GM21723 (cell line): Measurements from ENCODE around the gene APOL4.
"Not testable (repeated sequence)": the region's sequence is repeated elsewhere in the genome, so short reads cannot be mapped to it uniquely, and the experiment has no call there.

Source experiments
- ATAC-seq: cut with Tn5 transposase; IDR thresholded peaks from one replicate; pipeline ENCODE4 v1.9.1; 2021; ENCODE audit warnings: mild to moderate bottlenecking, moderate library complexity; ENCODE audit not compliant: unreplicated experiment

APOL4 gene

DNA sequence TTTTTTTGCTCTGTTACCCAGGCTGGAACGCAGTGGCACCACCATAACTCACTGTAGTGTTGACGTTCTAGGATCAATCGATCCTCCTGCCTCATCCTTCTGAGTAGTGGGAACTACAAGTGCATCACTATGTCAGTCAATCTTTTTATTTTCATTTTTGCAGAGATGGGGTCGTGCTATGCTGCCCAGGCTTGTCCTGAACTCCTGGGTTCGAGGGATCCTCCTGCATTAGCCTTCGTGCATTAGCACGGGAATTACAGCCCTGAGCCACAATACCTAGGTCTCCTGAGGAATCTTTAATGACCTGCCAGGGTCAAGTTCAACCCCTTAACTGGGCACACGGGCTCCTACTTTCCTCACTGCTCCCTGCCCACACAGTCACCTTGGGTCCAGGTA is 45.5 kb downstream of the APOL4 start:
- no peak for ATAC-seq

DNA sequence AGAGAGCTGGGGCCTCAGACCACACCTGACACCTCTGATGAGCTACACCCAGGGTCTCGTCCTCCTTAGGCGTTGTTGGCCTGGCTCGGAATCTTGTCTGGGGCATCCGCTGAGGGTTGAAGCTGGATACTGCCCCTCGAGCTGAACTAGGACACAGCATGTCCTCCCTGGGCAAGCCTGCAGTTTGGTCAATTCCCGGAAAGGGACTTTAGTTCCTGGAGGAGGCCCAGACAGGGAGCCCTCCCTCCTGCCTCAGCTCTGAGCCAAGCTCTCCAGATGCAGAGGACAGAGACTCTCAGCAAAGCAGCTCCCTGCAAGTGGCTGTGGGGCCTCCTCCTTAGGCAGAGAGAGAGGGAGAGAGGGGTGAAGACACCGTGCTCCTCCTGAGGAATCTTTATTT is 45.9 kb downstream of the APOL4 start:
- ATAC-seq = no peak

DNA sequence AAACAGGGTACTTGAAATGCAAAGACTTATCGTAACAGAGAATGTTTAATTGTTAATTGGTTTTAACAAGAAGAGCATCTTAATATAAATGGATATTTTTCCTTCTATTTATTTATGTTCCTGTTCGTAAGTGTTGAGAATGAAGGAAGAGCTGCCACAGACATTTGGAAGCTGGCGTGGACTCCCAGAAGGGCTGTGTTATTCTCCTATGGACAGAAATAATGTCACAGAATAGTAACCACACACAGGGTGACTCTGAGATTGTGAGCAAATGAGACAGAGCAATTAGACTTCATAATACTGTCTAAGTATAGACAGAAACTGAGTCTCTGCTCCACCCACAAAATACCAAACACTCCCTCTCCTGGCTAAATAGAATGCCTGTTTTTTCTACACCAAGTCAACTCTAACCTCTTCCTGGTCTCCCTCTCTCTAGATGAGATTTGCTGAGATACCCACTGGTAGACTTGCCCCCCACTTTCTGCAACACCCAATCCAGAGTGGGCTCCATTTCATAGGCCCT is 47.1 kb downstream of the APOL4 start:
- no peak for ATAC-seq

DNA sequence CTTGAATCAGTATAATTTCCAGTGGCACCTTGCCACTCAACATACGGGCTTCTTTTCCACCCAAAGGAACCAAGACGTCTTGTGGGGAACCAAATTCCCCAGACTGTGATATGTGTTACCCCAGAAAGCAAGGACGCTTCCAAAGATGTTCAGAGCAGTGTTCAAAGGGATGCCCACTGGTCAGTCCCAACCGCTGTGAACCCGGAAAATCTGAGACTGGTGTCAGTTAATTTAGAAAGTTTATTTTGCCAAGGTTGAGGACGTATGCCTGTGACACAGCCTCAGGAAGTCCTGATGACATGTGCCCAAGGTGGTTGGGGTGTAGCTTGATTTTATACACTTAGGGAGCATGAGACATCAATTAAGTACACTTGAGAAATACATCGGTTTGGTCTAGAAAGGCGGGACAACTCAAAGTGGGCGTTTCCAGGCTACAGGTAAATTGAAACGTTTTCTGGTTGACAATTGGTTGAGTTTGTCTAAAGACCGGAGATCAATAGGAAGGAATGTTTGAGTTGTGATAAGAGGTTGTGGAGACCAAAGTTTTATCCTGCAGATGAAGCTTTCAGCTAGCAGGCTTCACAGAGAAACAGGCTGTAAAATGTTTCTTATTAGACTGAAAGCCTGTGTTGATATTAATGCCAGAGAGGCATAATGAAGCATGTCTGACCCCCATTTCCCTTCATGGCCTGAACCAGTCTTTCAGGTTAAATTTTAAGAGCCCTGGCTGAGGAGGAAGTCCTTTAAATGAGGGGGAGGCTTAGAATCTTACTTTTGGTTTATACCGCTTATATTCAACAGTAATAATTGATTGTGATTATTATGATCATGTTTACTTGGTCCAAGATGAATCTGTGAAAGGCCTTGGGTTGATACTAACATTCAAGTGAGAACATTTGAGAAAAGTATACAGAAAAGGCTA is 47.8 kb downstream of the APOL4 start:
- no peak for ATAC-seq

DNA sequence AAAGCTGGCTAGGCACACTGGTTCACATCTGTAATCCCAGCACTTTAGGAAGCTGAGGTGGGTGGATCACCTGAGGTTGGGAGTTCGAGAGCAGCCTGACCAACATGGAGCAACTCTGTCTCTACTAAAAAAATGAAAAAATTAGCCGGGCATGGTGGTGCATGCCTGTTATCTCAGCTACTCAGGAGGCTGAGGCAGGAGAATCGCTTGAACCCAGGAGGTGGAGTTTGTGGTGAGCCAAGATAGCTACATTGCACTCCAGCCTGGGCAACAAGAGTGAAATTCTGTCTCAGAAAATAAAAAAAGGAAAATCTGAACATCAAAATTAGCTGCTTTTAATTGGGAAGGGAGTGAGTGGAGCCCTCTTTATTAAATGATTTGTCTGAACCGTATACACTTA is 48.8 kb downstream of the APOL4 start:
- not testable (repeated sequence) for ATAC-seq

DNA sequence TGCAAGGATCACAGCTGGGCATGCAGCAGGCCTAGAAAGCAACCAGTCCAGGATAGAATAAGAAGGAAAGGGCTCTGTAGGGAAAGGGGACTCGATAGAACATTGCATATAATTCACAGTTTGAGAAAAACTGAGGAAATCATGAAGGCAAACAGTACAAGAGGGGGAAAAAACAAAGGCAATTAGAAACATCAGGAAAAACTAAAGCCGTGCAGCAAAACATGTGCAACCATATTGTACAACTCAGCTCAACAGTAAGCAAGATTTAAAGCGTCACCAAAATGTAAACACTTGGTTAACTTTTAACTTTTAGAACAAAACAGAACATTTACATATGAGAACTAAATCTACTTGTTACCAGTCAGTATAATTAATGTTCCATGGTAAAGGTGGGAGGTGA is 49.5 kb downstream of the APOL4 start:
- ATAC-seq = no peak

DNA sequence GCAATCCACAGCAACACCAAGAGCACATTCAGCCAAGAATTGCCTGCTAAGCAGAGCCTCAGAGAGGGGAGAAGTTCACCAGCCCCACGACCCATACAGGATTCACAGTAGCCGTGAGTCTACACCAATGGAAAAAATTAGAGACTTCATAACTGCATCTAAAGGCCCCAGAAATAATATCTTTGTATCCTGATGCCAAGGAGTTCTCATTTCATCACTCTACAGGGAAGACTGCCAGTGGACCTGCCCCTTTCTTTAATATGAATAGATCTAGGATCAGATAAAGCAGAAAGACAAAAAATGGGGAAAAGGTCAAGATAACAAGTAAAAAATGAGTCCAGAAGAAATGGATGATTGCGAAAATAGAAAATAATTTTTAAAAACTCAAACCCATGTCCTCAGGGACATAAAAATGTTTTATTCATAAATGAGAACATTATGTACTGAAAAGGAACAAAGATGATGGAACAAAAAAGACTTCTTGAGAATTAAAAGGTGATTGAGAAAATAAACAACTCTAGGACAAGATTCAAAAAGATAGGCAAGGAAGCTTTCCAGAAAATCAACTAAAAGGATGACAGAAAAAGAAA is 50.5 kb downstream of the APOL4 start:
- ATAC-seq = no peak

DNA sequence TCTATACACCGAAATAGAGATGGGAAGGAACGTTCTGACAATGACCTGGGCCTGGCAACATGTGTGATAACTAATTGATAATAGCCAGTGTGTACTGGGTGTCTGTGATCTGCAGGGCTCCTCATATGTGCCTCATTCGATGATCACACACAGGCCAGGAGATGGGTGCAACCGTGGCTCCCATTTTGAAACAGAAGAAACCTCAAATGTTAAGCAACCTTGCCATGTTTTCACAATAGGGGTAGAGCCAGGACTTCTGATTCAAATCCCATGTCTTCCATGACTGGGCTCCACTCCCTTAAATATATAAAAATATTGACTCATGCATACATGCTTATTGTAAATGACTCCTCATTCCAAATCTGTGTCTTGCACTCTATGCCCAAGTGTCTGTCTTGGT is 52.2 kb downstream of the APOL4 start:
- no peak for ATAC-seq

DNA sequence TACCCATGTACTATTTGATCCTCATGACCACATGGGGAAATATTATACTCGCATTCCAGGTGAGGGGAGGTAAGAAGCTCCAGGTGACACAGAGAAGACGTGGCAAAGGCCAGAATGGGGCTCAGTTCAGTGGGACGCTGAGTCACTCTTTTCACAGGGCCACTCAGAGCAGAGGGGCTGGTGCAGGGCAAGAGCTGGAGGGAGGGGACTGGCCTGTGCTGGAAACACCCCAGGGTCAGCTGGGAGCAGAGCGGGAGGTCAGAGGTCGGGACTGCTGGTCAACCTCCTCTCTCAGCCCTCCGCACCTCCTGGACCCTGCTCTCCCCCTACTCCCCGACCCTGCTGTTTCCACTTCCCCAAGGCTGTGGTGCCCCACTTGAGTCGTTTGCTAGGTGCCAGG is 53.2 kb downstream of the APOL4 start:
- no peak for ATAC-seq

DNA sequence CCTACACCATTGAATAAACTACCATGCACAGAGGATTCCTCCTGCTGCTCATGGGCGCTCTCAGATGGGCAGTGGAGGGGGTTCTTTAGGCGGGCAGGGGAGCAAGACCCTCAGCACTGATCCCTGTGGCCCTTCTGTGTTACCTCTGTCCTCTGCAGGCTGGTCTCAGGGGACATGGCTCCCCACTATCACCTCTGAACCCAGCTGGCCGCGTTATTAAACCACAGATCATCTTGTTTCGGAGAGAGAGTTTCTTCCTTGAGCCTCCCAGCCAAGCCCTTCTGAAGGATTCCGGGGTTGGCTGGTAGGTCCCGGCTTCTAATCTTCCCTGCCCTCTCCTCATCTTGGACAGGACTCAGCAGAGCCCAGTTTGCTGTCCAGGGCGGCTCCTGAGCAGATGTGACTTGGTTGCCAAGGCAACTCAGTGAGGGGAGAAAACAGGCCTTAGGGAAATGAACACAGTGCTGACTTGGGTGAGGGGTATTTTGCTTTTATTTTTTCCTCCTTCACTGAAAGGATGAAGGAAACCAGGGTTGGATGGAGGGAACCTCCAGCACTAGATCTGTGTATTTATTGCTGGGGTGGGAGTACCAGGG is 54.3 kb downstream of the APOL4 start:
- ATAC-seq = no peak

DNA sequence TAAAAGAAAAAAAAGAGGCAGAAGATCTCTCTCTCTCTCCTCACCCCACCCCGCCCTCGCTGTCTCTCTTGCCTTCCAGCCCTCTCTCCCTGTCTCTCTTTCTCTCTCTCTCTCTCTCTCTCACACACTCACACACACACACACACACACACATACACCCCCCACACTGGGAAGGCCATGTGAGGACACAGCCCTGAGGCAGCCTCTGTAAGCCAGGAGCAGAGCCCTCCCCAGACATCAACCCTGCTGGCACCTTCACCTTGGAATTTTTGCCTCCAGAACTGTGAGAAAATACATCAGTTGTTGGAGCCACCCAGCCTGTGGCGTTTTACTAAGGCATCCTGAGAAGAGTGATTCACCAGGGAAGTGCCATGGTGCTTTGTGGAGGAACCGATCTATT is 55.7 kb downstream of the APOL4 start:
- ATAC-seq = no peak

DNA sequence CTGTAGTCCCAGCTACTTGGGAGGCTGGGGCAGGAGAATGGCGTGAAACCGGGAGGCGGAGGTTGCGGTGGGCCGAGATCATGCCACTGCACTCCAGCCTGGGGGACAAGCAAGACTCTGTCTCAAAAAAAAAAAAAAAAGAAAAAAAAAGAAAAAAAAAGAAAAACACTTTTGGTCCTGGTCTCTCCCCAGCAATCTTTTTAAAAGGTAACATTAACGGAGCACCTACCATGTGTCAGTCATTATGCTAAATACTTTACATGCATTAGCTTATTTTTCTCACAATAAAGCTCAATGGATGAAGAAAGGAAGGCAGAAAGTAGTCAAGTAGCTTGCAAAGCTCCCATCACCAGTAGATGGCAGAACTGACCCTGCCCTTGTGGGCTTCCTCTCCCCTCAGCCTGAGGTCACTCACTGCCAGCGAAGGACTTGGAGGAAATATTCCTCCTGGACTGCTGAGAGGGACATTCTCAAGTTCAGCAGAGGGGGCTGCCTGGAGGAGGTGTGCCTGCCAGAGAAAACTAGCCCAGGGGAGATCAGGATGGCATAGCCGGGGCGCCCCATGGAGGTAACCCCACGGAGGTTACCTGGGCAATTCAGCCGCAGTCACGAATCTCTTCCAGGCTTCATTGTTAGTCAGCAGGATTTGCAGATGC is 56.6 kb downstream of the APOL4 start:
- ATAC-seq = no peak

DNA sequence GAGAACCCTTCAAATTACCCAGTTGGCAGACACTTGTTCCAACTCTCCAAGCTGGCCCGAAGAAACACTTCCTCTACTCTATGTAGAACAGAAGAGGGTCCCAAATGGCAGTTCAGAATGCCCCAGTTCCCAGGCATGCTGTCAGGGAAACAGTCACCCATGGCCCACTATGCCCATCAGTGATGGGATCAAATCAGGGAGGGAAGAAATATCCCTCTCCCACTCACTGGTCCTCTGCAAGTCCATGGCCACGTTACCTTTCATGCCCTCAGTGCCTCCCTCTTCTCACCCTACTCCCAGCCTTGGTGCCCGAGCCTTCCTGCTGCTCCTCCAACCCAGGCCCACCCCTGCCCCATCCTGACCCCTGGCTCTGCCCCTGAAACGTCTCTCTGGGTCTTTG is 57.7 kb downstream of the APOL4 start:
- ATAC-seq = no peak

DNA sequence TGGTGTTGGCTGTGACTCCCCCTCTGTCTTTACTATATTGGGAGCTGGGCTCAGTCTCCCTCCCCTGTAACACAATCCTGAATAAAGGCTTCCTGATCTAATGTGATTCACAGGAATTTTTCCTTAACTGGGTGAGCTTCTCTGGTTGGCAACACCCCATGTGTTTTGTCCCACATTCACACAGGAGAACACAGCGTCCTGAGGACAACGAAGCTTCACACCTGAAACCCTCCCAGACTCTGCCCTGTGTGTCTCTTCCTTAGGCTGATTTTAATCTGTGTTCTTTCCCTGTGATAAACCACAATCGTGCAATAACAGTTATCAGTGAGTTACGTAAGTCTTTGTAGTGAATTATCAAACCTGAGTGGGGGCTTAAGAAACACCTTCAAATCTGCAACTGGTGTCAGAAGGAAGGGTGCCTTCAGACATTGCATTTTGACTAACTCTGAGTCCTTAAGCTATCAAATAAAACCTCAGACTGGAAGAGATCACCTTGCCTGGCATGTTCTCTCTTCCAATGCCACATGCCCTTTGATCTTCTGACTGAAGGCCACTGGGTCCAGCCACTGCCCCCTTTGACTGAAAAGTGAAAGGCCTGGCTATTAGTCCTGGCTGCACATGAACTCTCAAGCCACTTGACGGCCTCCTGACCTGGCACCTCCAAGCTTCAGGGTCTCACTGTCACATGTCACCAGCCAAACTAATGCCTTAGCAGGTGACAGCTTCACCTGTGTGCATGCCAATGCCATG is 58.4 kb downstream of the APOL4 start:
- ATAC-seq = no peak

DNA sequence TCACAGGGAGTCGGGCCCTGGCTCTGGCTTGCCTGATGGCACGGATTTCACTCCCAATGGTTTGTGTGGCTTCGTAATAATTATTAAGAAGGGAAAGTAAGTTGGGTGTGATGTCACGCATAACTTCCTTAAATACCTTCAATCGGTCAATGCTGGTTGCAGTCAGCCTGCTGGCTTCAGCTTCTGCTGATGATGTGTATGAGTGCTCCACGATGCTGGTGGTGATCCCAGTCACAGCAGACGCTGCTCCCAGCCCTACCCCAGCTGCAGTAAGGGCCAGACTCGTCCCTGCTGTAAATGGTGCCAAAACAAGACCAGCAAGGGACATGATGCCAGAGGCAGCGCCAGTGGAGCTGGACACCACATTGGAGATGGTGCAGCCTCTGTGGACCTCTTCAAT is 60.1 kb downstream of the APOL4 start:
- ATAC-seq = no peak
